A375 (cell line): Measurements from ENCODE around the gene IQUB. TPM values are rescaled to one million over a fixed set of nuclear protein-coding genes. Genes with fewer than 3 reads are reported as not detected.

ENCODE experiments used
- small RNA-seq: library from RNA; depleted of rRNA; stranded (forward); fragments of <200 nt; gene quantifications from one replicate; pipeline ENCODE3, GENCODE V24; 2014
- total RNA-seq: library from RNA; depleted of rRNA; stranded (reverse); fragments of >200 nt; shearing (Covaris generic); gene quantifications from 2 replicates; pipeline ENCODE4 v1.2.3, GENCODE V29; 2014; rRNA removed

Gene IQUB
- not detected in 2 replicates for total RNA-seq

DNA sequence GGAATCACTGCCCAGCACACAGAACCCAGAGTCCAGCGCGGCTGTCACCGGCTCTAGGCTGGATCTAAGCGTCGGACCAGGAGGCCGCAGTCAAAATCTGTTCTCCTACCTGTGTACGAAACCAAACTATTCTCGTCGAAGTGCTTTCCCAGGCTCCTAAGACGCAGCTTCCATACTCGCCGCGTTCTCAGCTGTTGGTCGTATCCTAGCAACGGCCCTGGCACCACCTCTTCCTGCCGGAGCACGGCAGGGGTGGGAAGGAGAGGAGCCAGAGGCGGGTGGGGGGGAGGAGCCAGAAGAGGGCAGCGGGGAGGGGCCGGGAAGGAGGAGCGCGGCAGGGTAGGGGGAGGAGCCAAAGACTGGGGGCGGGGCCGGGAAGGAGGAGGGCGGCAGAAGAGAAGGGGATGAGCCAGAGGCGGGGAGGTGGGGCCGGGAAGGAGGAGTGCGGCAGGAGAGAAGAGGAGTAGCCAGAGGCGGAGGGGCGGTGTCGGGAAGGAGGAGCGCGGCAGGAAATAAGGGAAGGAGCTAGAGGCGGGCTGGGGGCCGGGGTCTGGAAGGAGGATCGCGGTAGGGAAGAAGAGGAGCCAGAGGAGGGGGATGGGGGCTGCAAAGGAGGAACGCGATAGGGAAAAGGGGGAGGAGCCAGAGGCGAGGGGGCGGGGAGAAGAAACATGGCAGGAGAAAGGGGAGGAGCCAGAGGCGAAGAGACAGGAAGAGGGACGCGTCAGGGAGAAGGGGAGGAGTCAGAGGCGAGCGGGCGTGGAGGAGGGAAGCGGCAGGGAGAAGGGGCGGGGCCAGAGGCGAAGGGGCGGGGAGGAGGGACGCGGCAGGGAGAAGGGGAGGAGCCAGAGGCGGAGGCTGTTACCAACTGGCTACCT is at the start of gene IQUB:
Gene IQUB, minus strand, starts transcription at position 213 of the 878 bp plus-strand sequence. CDS start 22,255 bp downstream, outside the sequence.

DNA sequence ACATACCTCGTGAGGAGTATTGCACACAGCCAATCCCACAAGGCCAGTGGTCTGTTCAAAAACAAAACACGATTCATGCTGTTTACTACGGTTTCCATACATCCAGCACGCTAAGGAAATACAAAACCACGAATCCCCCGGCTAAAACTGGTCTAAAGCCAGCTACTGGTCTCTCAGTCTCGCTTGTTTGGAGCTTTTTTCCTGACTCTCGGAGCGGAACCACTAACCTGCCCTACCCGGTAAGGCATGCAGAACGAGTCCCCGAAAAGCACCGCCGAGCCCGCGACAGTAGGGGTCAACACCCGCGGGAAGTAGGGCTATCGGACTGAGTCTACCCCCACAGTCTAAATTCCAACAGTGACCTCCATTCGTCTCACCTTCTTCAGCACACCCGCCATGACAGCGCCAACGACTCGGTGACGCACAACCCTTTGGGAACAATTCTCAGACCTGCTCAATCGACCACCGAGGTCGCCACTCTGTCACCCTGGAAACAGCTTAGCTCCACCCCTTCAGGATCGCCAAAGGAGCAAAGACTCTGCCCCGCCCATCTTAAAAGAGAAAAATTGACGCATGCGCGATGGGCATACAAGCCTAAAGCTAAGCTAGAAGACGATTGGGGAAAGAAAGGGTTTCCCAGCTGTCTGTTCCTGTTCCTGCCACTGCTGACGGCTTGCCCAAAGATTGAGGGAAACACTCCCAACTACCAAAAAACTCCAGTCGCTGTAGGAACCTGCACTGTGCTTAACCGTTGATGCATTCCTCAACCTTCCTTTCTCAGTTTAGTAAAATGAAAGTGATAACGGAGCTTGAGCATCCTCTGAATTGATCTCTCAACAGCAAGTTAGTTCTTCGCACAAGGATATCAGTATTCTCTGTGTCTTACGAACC is 23.2 kb upstream of the IQUB start, which contains the start of gene NDUFA5:
Gene NDUFA5, minus strand, starts transcription at position 421 of the 891 bp plus-strand sequence. Its CDS starts 23 bp downstream, at position 398.

Small RNAs within 50 kb of the gene (small RNA-seq; reads per million reads assigned to genes)
- not detected for gene RNU6-296P

Other genes starting within 250 kb of the IQUB start
- gene NDUFA5, start 23.2 kb upstream of the IQUB start, total RNA-seq: 40.4 and 48.7 TPM in 2 replicates
- not detected in 2 replicates for gene ASB15, start 67.2 kb upstream of the IQUB start, total RNA-seq
- not detected in 2 replicates for gene LMOD2, start 121.3 kb upstream of the IQUB start, total RNA-seq
- 8.8 and 9.8 TPM in 2 replicates for gene WASL, start 214.4 kb upstream of the IQUB start, total RNA-seq